HG03039 (cell line): ENCODE data around the gene RAPGEF3.

Experiments used
- ATAC-seq: cut with Tn5 transposase; IDR thresholded peaks from one replicate; pipeline ENCODE4 v1.9.1; 2021; ENCODE audit warnings: mild to moderate bottlenecking, moderate library complexity; ENCODE audit not compliant: unreplicated experiment

RAPGEF3 gene

GRCh38 chr12:47791351-47791746 lies 32.7 kb upstream of the RAPGEF3 start:
- no peak for ATAC-seq

- ATAC-seq, result no peak
Observed at GRCh38 chr12:47790676-47791350, 32.1 kb upstream of the RAPGEF3 start.

GRCh38 chr12:47789712-47790489 lies 31.2 kb upstream of the RAPGEF3 start:
- ATAC-seq, result no peak

GRCh38 chr12:47789141-47789540 lies 30.5 kb upstream of the RAPGEF3 start:
- no peak for ATAC-seq

GRCh38 chr12:47787596-47788319 lies 29.1 kb upstream of the RAPGEF3 start:
- no peak for ATAC-seq

GRCh38 chr12:47786662-47787280 lies 28.1 kb upstream of the RAPGEF3 start:
- no peak for ATAC-seq

GRCh38 chr12:47785887-47786661 lies 27.4 kb upstream of the RAPGEF3 start:
- ATAC-seq, result no peak

- ATAC-seq, result no peak
Observed at GRCh38 chr12:47785036-47785886, 26.6 kb upstream of the RAPGEF3 start.

- no peak for ATAC-seq
Observed at GRCh38 chr12:47783821-47784819, 25.4 kb upstream of the RAPGEF3 start.

- ATAC-seq, result no peak
Observed at GRCh38 chr12:47783024-47783755, 24.5 kb upstream of the RAPGEF3 start.

- ATAC-seq, result no peak
Observed at GRCh38 chr12:47782372-47782770, 23.7 kb upstream of the RAPGEF3 start.

- no peak for ATAC-seq
Observed at GRCh38 chr12:47781479-47782371, 23.0 kb upstream of the RAPGEF3 start.

GRCh38 chr12:47779943-47780504 lies 21.3 kb upstream of the RAPGEF3 start:
- no peak for ATAC-seq

GRCh38 chr12:47779301-47779942 lies 20.7 kb upstream of the RAPGEF3 start:
- ATAC-seq, result peak; percentile 64

GRCh38 chr12:47778881-47779280 lies 20.2 kb upstream of the RAPGEF3 start:
- no peak for ATAC-seq
